Esophagus squamous epithelium (tissue), 4 donors: Measurements from ENCODE around the gene GPER1.
"Not testable (repeated sequence)": the region's sequence is repeated elsewhere in the genome, so short reads cannot be mapped to it uniquely, and the experiment has no call there.

Experiments
- CTCF ChIP-seq, 6 experiments: fragments of 450-650 bp in 4 of 6; fragments of 200-600 bp in 2 of 6; sonication (generic) in 2 of 6; IDR thresholded peaks; one replicate each; pipeline ENCODE4 v1.5.1; 2016 to 2019; ENCODE audit warnings: antibody characterized with exemption in 6 of 6, mild to moderate bottlenecking in 4 of 6, moderate library complexity in 4 of 6
- POLR2A ChIP-seq, 4 donors: fragments of 450-650 bp; IDR thresholded peaks; one replicate each; pipeline ENCODE4 v1.6.1; 2017; ENCODE audit warnings: antibody characterized with exemption in 4 of 4, mild to moderate bottlenecking in 4 of 4, moderate library complexity in 3 of 4

- not testable (repeated sequence) for TF ChIP-seq CTCF, POLR2A (IDR thresholded peaks at IDR 0.05)
These were observed 28.6 kb downstream of the GPER1 start for GRCh38 chr7:1116383-1117008.
